Gastroesophageal sphincter (tissue), 4 donors: Measurements from ENCODE around the gene SDF4. TPM values are rescaled to one million over a fixed set of nuclear protein-coding genes. Genes with fewer than 3 reads are reported as not detected.

Experiments used
- ATAC-seq: fragments of 150-250 bp; one replicate; pipeline ENCODE4 v1.9.1; 2016; ENCODE audit warnings: mild to moderate bottlenecking, moderate library complexity
- H3K27ac ChIP-seq, 4 donors: fragments of 200-600 bp; sonication (generic) in 3 of 4; 1 replicate in 3 of 4; 2 replicates in 1 of 4; pipeline ENCODE4 v1.5.1; 2016 to 2019
- H3K27me3 ChIP-seq: fragments of 200-600 bp; sonication (generic); one replicate; pipeline ENCODE4 v1.5.1; 2019
- H3K36me3 ChIP-seq, 2 donors: fragments of 200-600 bp; sonication (generic); one replicate each; pipeline ENCODE4 v1.5.1; 2019; ENCODE audit warnings: control low read depth in 1 of 2
- H3K4me1 ChIP-seq, 3 donors: fragments of 200-600 bp; sonication (generic); 1 replicate in 2 of 3; 2 replicates in 1 of 3; pipeline ENCODE4 v1.5.1; 2016 to 2019; ENCODE audit warnings: control low read depth in 2 of 3
- H3K4me3 ChIP-seq, 2 donors: fragments of 200-600 bp; sonication (generic); one replicate each; pipeline ENCODE4 v1.5.1; 2019; ENCODE audit warnings: mild to moderate bottlenecking in 1 of 2, moderate library complexity in 1 of 2
- H3K9me3 ChIP-seq, 3 donors: fragments of 200-600 bp; sonication (generic); one replicate each; pipeline ENCODE4 v1.5.1; 2017 to 2019; ENCODE audit warnings: control low read depth in 2 of 3
- CTCF ChIP-seq, 4 experiments: fragments of 200-600 bp in 2 of 4; fragments of 450-650 bp in 2 of 4; sonication (generic) in 1 of 4; IDR thresholded peaks; one replicate each; pipeline ENCODE4 v1.5.1; 2017 to 2019; ENCODE audit warnings: antibody characterized with exemption in 4 of 4, mild to moderate bottlenecking in 2 of 4, moderate library complexity in 2 of 4
- EP300 ChIP-seq: sonication (generic); formaldehyde crosslinking; IDR thresholded peaks from one replicate; pipeline ENCODE4 v1.6.1; 2017; ENCODE audit warnings: antibody characterized with exemption, mild to moderate bottlenecking
- POLR2A ChIP-seq, 2 donors: fragments of 450-650 bp; IDR thresholded peaks; one replicate each; pipeline ENCODE4 v1.6.1; 2017; ENCODE audit warnings: antibody characterized with exemption in 2 of 2, mild to moderate bottlenecking in 2 of 2, moderate library complexity in 1 of 2
- POLR2AphosphoS5 ChIP-seq: sonication (generic); formaldehyde crosslinking; IDR thresholded peaks from one replicate; pipeline ENCODE4 v1.6.1; 2017; ENCODE audit warnings: antibody characterized with exemption
- WGBS, 2 donors: methylation state at CpG; one replicate each; pipeline ENCODE4 v1.1.5; 2018; ENCODE audit warnings: low coverage in 1 of 2; 5-methylcytosine and 5-hydroxymethylcytosine counted together
- total RNA-seq, 4 donors: library from RNA; depleted of rRNA; stranded (reverse); fragments of >200 nt; gene quantifications; one replicate each; pipeline ENCODE4 v1.1.0, GENCODE V29; 2016

Gene SDF4
- total RNA-seq, 4 donors from 2014 or later = 84.2 to 115 (median 93.9) TPM

- WGBS, 2 donors = 90% methylated on average over 2 of the region's 31 CpGs; no CpG with 5 or more reads in 1 of the 2 donors
- Histone ChIP-seq H3K4me1 (peaks cover 0 to 45% (median 6%) of the 10 kb centered on the region in 3 donors), H3K27ac (no peak overlapping the region), H3K4me3 (no peak overlapping the region), H3K9me3 (no peaks in the 10 kb centered on the region), H3K36me3 (peaks cover 0 to 9% of the 10 kb centered on the region in 2 donors), H3K27me3 (peaks cover 30% of the 10 kb centered on the region)
- no peak for ATAC-seq
- TF ChIP-seq POLR2A (IDR thresholded peaks at IDR 0.05) (no peak), POLR2AphosphoS5 (no peak), EP300 (no peak), CTCF (IDR thresholded peaks at IDR 0.05) (no peak)
These were observed 20.9 kb downstream of the SDF4 start for GRCh38 chr1:1210726-1211540.

GRCh38 chr1:1208713-1209433 is 22.9 kb downstream of the SDF4 start:
- H3K9me3 ChIP-seq = no peaks in the 10 kb centered on the region
- no peaks in the 10 kb centered on the region for H3K36me3 ChIP-seq
- no peak overlapping the region for H3K27ac ChIP-seq
- H3K27me3 ChIP-seq = peaks cover 51% of the 10 kb centered on the region
- no peak overlapping the region for H3K4me3 ChIP-seq
- peaks cover 0 to 40% (median 6%) of the 10 kb centered on the region in 3 donors for H3K4me1 ChIP-seq
- ATAC-seq = no peak
- TF ChIP-seq POLR2AphosphoS5 (no peak), CTCF (IDR thresholded peaks at IDR 0.05) (no peak), EP300 (no peak), POLR2A (IDR thresholded peaks at IDR 0.05) (no peak)
- 33 to 83% methylated on average over 4 to 8 of the region's 38 CpGs for WGBS, 2 donors

- Histone ChIP-seq H3K9me3 (no peaks in the 10 kb centered on the region), H3K36me3 (no peaks in the 10 kb centered on the region), H3K4me3 (no peak overlapping the region), H3K27ac (no peak overlapping the region), H3K27me3 (peaks cover 64% of the 10 kb centered on the region), H3K4me1 (peaks cover 0 to 30% (median 6%) of the 10 kb centered on the region in 3 donors)
- 20% methylated on average over 1 of the region's 11 CpGs; no CpG with 5 or more reads in 1 of the 2 donors for WGBS, 2 donors
- no peak for TF ChIP-seq EP300
- no peak for TF ChIP-seq POLR2A (IDR thresholded peaks at IDR 0.05)
- TF ChIP-seq POLR2AphosphoS5 = no peak
- no peak for TF ChIP-seq CTCF (IDR thresholded peaks at IDR 0.05)
- no peak for ATAC-seq
These were observed 24.3 kb downstream of the SDF4 start for GRCh38 chr1:1207571-1207892.

- H3K27me3 ChIP-seq = peaks cover 67% of the 10 kb centered on the region
These were observed 24.8 kb downstream of the SDF4 start for GRCh38 chr1:1206966-1207531.

More at GRCh38 chr1:1206966-1207531, 24.8 kb downstream of the SDF4 start:
- ATAC-seq = no peak
- no peak overlapping the region for H3K27ac ChIP-seq
- peaks cover 0 to 30% (median 6%) of the 10 kb centered on the region in 3 donors for H3K4me1 ChIP-seq
- H3K4me3 ChIP-seq = no peak overlapping the region
- H3K36me3 ChIP-seq = no peaks in the 10 kb centered on the region
- 76% methylated on average over 3 of the region's 19 CpGs; no CpG with 5 or more reads in 1 of the 2 donors for WGBS, 2 donors
- no peaks in the 10 kb centered on the region for H3K9me3 ChIP-seq
- TF ChIP-seq POLR2A (IDR thresholded peaks at IDR 0.05) (no peak), EP300 (no peak), POLR2AphosphoS5 (no peak), CTCF (IDR thresholded peaks at IDR 0.05) (no peak)
